OCI-LY7 (cell line): ENCODE data around the gene TMEM269. TPM values are rescaled to one million over a fixed set of nuclear protein-coding genes. Genes with fewer than 3 reads are reported as not detected.

Experiments
- BruUV-seq: library from RNA; stranded (reverse); fragments of 400-500 nt; replicated peaks from 2 replicates; lab custom pipeline; 2021; lab: Mats Ljungman, UMichigan
- CTCF ChIA-PET: fragments of 300-600 bp; sonication (Branson Sonifier 250); formaldehyde crosslinking; loops from one replicate; lab custom pipeline; 2022; ENCODE audit warnings: antibody characterized with exemption; ENCODE audit not compliant: unreplicated experiment; lab: Charles Lee
- POLR2A ChIA-PET: fragments of 300-600 bp; sonication (Branson Sonifier 250); formaldehyde crosslinking; loops from one replicate; lab custom pipeline; 2022; ENCODE audit warnings: antibody characterized with exemption; lab: Charles Lee
- DNase-seq: peaks from one replicate; pipeline ENCODE4 v3.0.0-alpha.2; 2015; ENCODE audit warnings: low spot score
- H2AFZ ChIP-seq: fragments of 200-600 bp; sonication (generic), shearing (Covaris generic); 2 replicates; pipeline ENCODE4 v1.6.1; 2014; ENCODE audit warnings: mild to moderate bottlenecking, antibody characterized with exemption, low read length, moderate library complexity
- H3K27ac ChIP-seq: fragments of 200-600 bp; sonication (generic); 2 replicates; pipeline ENCODE4 v1.5.1; 2014; ENCODE audit warnings: mixed run types, low read depth, mild to moderate bottlenecking, moderate library complexity, low read length, inconsistent platforms; ENCODE audit not compliant: poor library complexity, severe bottlenecking
- H3K36me3 ChIP-seq: fragments of 200-600 bp; sonication (generic); 2 replicates; pipeline ENCODE4 v1.6.1; 2014; ENCODE audit warnings: mild to moderate bottlenecking, antibody characterized with exemption, low read length, moderate library complexity, mixed read lengths; ENCODE audit not compliant: insufficient read depth
- H3K4me1 ChIP-seq: fragments of 200-600 bp; sonication (generic); 2 replicates; pipeline ENCODE4 v1.5.1; 2014; ENCODE audit warnings: mild to moderate bottlenecking, low read length; ENCODE audit not compliant: insufficient read depth, poor library complexity, severe bottlenecking
- H3K4me2 ChIP-seq: fragments of 200-600 bp; sonication (generic); 2 replicates; pipeline ENCODE4 v1.6.1; 2014; ENCODE audit warnings: mild to moderate bottlenecking, low read length
- H3K4me3 ChIP-seq: fragments of 200-600 bp; sonication (generic); 2 replicates; pipeline ENCODE4 v1.5.1; 2014; ENCODE audit warnings: mild to moderate bottlenecking, low read depth, low read length; ENCODE audit not compliant: poor library complexity, severe bottlenecking
- H3K79me2 ChIP-seq: fragments of 200-600 bp; sonication (generic); 2 replicates; pipeline ENCODE4 v1.6.1; 2016; ENCODE audit warnings: low read depth, mild to moderate bottlenecking, low read length, moderate library complexity, mixed read lengths; ENCODE audit not compliant: insufficient read depth
- H3K9me2 ChIP-seq: fragments of 200-600 bp; sonication (generic); 2 replicates; pipeline ENCODE4 v1.6.1; 2016; ENCODE audit warnings: mild to moderate bottlenecking, low read length, mixed read lengths; ENCODE audit not compliant: insufficient read depth
- H3K9me3 ChIP-seq: fragments of 200-600 bp; sonication (generic); 2 replicates; pipeline ENCODE4 v1.6.1; 2014; ENCODE audit warnings: mild to moderate bottlenecking, mixed run types, low read length, mixed read lengths
- H4K20me1 ChIP-seq: fragments of 200-600 bp; sonication (generic); 2 replicates; pipeline ENCODE4 v1.6.1; 2014; ENCODE audit warnings: mild to moderate bottlenecking, antibody characterized with exemption, low read length, moderate library complexity, mixed read lengths; ENCODE audit not compliant: insufficient read depth
- EZH2phosphoT487 ChIP-seq: fragments of 200-600 bp; sonication (generic); IDR thresholded peaks from 2 replicates; pipeline ENCODE4 v1.6.1; 2018; ENCODE audit warnings: low read depth, borderline replicate concordance, mild to moderate bottlenecking, mixed run types, antibody characterized with exemption, low read length, moderate library complexity, mixed read lengths
- intact Hi-C: fragments of 100-400 bp; cut with micrococcal nuclease; formaldehyde crosslinking; loops from one replicate; pipeline ENCODE4 v1.10.0; 2022; ENCODE audit not compliant: unreplicated experiment
- total RNA-seq, 2 experiments: library from RNA; depleted of rRNA in 1 of 2; stranded (reverse); fragments of >200 nt in 1 of 2; shearing (Covaris generic) in 1 of 2; gene quantifications; 2 replicates each; pipeline ENCODE4 v1.2.3, GENCODE V29; 2014 to 2022
- TF ChIP-seq, protein P1 (sequence below): fragments of 200-600 bp; sonication (generic); conservative IDR thresholded peaks from 2 replicates; pipeline ENCODE4 v1.5.1; 2014; ENCODE audit warnings: mild to moderate bottlenecking, antibody characterized with exemption, low read length, moderate library complexity, mixed read lengths

Gene TMEM269
- total RNA-seq, 2 experiments from 2014 or later, result 0.16 to 0.46 TPM

DNA sequence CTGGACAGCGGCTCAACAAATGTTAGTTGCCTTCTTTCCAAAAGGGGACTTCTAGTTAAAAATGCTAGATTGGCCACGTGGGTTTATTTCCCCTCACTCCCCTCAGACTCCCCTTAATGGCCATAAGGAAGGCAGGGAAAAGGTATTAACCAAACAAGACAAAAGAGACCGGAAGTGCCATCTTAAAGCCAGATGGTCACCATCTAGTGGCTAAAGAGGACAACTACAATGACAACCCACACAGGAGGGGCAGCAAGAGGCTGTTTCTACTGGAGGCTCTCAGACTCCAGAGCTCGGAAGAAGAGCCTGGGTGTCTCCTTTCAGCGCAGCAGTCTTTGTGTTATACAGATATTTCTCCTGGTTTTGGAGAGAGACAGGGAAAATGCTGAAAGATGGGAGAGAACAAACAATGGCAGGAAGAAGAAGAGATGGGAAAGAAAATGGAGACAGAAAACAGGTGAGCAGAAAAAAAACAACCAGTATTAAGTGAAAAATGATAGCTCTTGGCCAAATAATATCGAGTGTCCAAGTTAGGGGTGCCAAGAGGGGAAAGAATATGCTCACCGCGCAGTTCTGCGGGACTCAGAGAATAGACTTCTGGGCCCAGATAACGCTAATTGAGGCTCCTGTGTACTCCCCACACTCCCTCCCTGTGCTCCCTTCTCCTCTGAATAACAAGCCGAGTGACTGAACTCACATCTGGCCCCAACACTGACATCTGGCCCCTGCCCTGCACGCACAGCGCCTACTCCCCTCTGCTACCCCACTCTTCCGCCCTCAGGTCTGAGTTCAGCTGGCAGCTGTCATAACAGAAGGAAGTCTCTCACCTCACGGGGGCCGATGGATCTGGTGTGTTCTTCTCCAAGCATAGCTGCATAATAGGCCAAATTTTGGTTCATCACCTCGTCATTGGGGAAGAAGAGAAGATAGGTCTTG, 27.6 kb upstream of the TMEM269 start:
- H3K79me2 ChIP-seq, result no peaks in the 10 kb centered on the region
- peak; percentile 77 for DNase-seq
- no peak overlapping the region for H3K4me2 ChIP-seq
- CTCF ChIA-PET, result interaction anchor here (0.6 kb wide), 1 partner anchor 11 kb away, joined by 3 read pairs; no protein-coding TSS in a partner anchor
- H3K27ac ChIP-seq, result no peak overlapping the region
- H2AFZ ChIP-seq, result no peak overlapping the region
- H3K9me3 ChIP-seq, result no peaks in the 10 kb centered on the region
- peaks cover 5% of the 10 kb centered on the region for H3K4me1 ChIP-seq
- no peaks in the 10 kb centered on the region for H3K9me2 ChIP-seq
- H3K4me3 ChIP-seq, result no peak overlapping the region
- TF ChIP-seq EZH2phosphoT487, result no peak
- TF ChIP-seq, protein P1, sequence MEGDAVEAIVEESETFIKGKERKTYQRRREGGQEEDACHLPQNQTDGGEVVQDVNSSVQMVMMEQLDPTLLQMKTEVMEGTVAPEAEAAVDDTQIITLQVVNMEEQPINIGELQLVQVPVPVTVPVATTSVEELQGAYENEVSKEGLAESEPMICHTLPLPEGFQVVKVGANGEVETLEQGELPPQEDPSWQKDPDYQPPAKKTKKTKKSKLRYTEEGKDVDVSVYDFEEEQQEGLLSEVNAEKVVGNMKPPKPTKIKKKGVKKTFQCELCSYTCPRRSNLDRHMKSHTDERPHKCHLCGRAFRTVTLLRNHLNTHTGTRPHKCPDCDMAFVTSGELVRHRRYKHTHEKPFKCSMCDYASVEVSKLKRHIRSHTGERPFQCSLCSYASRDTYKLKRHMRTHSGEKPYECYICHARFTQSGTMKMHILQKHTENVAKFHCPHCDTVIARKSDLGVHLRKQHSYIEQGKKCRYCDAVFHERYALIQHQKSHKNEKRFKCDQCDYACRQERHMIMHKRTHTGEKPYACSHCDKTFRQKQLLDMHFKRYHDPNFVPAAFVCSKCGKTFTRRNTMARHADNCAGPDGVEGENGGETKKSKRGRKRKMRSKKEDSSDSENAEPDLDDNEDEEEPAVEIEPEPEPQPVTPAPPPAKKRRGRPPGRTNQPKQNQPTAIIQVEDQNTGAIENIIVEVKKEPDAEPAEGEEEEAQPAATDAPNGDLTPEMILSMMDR, result peak; percentile 79
- intact Hi-C loops, result no loop called here
- BruUV-seq, result no TSS peak
- H3K36me3 ChIP-seq, result peaks cover 83% of the 10 kb centered on the region
- H4K20me1 ChIP-seq, result no peaks in the 10 kb centered on the region
- POLR2A ChIA-PET, result interaction anchor here (1.7 kb wide), 1 partner anchor 10 kb away, joined by 9 read pairs; the partner anchor contains the start of genes C1orf50 and P3H1

DNA sequence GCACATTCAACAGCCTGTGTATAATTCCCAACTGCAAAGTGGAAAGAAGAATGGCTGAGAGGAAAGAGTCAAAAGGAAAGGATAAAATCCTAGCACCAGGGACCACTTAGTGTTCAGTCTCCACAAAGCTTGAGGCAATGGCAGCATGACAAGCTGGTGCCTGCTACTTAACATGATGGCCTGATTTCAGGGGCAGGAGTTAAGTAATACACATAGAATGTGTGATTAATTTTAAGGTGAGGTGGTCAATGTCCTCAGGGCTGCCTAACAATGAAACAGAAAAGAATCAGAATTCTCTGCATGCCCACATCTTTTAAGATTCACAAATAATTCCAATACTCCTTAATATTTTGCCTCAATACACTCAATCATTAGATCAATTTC, 26.9 kb upstream of the TMEM269 start:
- H3K4me3 ChIP-seq, result no peak overlapping the region
- BruUV-seq, result no TSS peak
- TF ChIP-seq EZH2phosphoT487, result no peak
- POLR2A ChIA-PET, result interaction anchor here (1.0 to 1.7 kb wide), 2 partner anchors 9 to 13 kb away, joined by 3 to 9 read pairs; partner anchors contain the start of genes C1orf50 and P3H1
- no peak overlapping the region for H2AFZ ChIP-seq
- H3K27ac ChIP-seq, result no peak overlapping the region
- H4K20me1 ChIP-seq, result no peaks in the 10 kb centered on the region
- CTCF ChIA-PET, result no interaction called here
- H3K4me1 ChIP-seq, result peaks cover 5% of the 10 kb centered on the region
- no peaks in the 10 kb centered on the region for H3K9me2 ChIP-seq
- H3K36me3 ChIP-seq, result peaks cover 80% of the 10 kb centered on the region
- DNase-seq, result no peak
- H3K4me2 ChIP-seq, result no peak overlapping the region
- H3K9me3 ChIP-seq, result no peaks in the 10 kb centered on the region
- H3K79me2 ChIP-seq, result no peaks in the 10 kb centered on the region
- intact Hi-C loops, result no loop called here

DNA sequence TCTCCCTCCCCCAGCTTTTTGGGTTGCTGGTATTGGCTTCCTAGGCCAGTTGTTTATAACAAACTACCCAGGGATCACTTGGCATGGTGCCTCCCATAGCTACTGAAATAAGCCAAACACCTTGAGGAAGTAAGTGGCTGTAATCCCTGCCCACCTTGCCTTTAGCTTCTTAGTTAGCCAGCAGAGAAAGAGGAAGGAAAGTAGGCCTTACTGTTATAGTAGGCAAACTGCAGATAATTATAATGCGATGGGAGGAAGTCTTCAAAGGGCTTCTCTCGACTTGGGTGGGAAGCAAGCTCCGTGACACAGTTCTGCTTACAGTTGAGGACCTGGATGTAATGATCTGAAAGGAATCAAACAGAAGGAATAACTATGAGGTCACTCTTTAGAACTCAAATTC, 26.1 kb upstream of the TMEM269 start:
- no peaks in the 10 kb centered on the region for H3K9me2 ChIP-seq
- TF ChIP-seq, protein P1, result no peak
- TF ChIP-seq EZH2phosphoT487, result no peak
- BruUV-seq, result no TSS peak
- peak; percentile 4 for DNase-seq
- no peak overlapping the region for H2AFZ ChIP-seq
- H3K36me3 ChIP-seq, result peaks cover 73% of the 10 kb centered on the region
- H3K79me2 ChIP-seq, result no peaks in the 10 kb centered on the region
- no peaks in the 10 kb centered on the region for H4K20me1 ChIP-seq
- ChIA-PET CTCF (interaction anchor here (1.2 kb wide), 1 partner anchor 315 kb away, joined by 3 read pairs; no protein-coding TSS in a partner anchor), POLR2A (interaction anchor here (0.8 to 1.7 kb wide), 3 partner anchors 9 to 59 kb away, joined by 3 to 9 read pairs (median 3); partner anchors contain the start of genes C1orf50, ERMAP, P3H1 and SVBP)
- H3K4me3 ChIP-seq, result no peak overlapping the region
- H3K4me2 ChIP-seq, result no peak overlapping the region
- intact Hi-C loops, result no loop called here
- peaks cover 5% of the 10 kb centered on the region for H3K4me1 ChIP-seq
- no peaks in the 10 kb centered on the region for H3K9me3 ChIP-seq
- no peak overlapping the region for H3K27ac ChIP-seq
